Embryonic facial prominence (tissue), 1 donor: ENCODE results near the gene ST3GAL4.

Experiments used
- DNase-seq: peaks from one replicate; pipeline ENCODE4 v3.0.0-alpha.2; 2016; ENCODE audit errors: extremely low spot score

The ST3GAL4 gene

GRCh38 chr11:126329644-126330211 is 25.8 kb upstream of the ST3GAL4 start:
- no peak for DNase-seq

GRCh38 chr11:126331286-126331685 is 24.2 kb upstream of the ST3GAL4 start:
- no peak for DNase-seq

- DNase-seq: no peak
These were observed 23.2 kb upstream of the ST3GAL4 start for GRCh38 chr11:126332221-126332711.

GRCh38 chr11:126333142-126333541 is 22.3 kb upstream of the ST3GAL4 start:
- no peak for DNase-seq

- no peak for DNase-seq
These were observed 20.6 kb upstream of the ST3GAL4 start for GRCh38 chr11:126334659-126335462.

GRCh38 chr11:126335463-126335760 is 20.1 kb upstream of the ST3GAL4 start:
- no peak for DNase-seq

GRCh38 chr11:126336138-126336541 is 19.3 kb upstream of the ST3GAL4 start:
- no peak for DNase-seq

GRCh38 chr11:126336671-126337101 is 18.8 kb upstream of the ST3GAL4 start:
- no peak for DNase-seq

GRCh38 chr11:126337126-126337473 is 18.4 kb upstream of the ST3GAL4 start:
- DNase-seq: no peak

GRCh38 chr11:126337474-126338241 is 17.8 kb upstream of the ST3GAL4 start:
- no peak for DNase-seq

- no peak for DNase-seq
These were observed 17.0 kb upstream of the ST3GAL4 start for GRCh38 chr11:126338346-126339055.

GRCh38 chr11:126339073-126339862 is 16.2 kb upstream of the ST3GAL4 start:
- no peak for DNase-seq

- DNase-seq: no peak
These were observed 15.5 kb upstream of the ST3GAL4 start for GRCh38 chr11:126339863-126340434.

GRCh38 chr11:126340960-126341606 is 14.4 kb upstream of the ST3GAL4 start:
- no peak for DNase-seq

- no peak for DNase-seq
These were observed 13.7 kb upstream of the ST3GAL4 start for GRCh38 chr11:126341760-126342161.

GRCh38 chr11:126343051-126343450 is 12.4 kb upstream of the ST3GAL4 start:
- no peak for DNase-seq

- DNase-seq: no peak
These were observed 11.1 kb upstream of the ST3GAL4 start for GRCh38 chr11:126344141-126345080.

- no peak for DNase-seq
These were observed 10.2 kb upstream of the ST3GAL4 start for GRCh38 chr11:126345283-126345682.
